GM21526 (cell line): ENCODE results near the gene SLC41A1.
A peak's percentile ranks its signal among the peaks of the same experiment; 100 is the strongest.
"Not testable (repeated sequence)": the region's sequence is repeated elsewhere in the genome, so short reads cannot be mapped to it uniquely, and the experiment has no call there.

Experiments
- ATAC-seq: cut with Tn5 transposase; IDR thresholded peaks from one replicate; pipeline ENCODE4 v1.9.1; 2021; ENCODE audit warnings: moderate library complexity; ENCODE audit not compliant: unreplicated experiment, low FRiP score

Gene SLC41A1

DNA sequence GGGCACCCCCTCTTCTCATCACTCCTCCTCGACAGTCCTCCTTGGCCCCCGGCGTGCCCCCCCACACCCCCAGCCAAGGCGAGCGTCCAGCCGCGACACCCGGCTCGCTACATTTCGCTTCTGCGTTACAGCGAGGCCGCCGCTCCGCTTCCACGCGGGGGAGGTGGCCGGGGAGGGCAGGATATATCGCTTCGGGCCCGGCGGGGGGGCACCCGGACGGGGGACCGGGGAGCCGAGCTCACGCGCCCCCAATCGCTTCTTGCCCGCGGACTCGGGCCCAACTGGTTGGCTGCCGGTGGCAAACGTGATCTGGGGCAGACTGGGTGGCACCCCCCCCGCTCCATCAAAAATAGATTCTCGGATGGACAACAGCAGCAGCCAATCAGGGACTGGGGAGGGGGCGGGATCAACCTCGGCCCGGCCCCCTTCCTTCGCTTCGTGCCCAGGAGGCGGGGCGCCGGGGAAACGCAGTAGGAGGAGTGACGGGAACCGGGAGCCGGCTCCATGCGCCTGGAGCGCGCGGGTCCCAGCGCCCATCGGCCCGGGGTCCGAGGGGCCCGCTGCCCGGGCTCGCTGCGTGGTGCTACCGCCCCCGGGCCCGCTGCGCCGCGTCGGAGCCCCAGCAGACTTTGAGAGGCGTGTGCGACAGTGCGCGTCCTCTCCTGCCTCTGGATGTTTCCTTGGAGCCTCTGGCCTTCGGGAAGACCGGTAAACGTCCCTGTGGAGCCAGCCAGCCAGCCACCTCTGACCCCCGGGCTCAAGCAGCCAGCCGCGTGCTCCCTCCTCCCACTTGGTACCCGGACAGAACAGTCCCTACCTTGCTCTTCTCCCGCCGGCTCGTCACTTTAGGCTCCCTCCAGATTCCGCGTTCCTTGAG lies at the start of gene SLC41A1:
Gene SLC41A1, minus strand, starts transcription at position 321 of the 877 bp plus-strand sequence. CDS start 2,757 bp downstream, outside the sequence.
- peak; percentile 87 for ATAC-seq

DNA sequence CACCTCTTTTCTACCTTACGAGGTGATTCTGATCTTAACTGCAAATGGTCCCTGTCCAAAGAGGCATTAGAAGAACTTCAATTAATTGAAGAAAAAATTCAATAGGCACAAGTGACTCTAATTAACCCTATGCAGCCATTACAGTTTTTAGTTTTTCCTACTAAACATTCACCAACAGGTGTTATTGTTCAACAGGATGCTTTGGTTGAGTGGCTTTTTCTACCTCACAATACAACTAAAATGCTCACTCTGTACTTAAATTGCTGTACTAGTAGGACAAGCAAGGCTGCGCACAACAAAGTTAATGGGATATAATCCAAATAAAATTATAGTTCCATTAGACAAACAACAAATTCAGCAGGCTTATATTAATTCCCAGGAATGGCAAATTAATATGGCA lies 48.5 kb upstream of the SLC41A1 start:
- no peak for ATAC-seq

DNA sequence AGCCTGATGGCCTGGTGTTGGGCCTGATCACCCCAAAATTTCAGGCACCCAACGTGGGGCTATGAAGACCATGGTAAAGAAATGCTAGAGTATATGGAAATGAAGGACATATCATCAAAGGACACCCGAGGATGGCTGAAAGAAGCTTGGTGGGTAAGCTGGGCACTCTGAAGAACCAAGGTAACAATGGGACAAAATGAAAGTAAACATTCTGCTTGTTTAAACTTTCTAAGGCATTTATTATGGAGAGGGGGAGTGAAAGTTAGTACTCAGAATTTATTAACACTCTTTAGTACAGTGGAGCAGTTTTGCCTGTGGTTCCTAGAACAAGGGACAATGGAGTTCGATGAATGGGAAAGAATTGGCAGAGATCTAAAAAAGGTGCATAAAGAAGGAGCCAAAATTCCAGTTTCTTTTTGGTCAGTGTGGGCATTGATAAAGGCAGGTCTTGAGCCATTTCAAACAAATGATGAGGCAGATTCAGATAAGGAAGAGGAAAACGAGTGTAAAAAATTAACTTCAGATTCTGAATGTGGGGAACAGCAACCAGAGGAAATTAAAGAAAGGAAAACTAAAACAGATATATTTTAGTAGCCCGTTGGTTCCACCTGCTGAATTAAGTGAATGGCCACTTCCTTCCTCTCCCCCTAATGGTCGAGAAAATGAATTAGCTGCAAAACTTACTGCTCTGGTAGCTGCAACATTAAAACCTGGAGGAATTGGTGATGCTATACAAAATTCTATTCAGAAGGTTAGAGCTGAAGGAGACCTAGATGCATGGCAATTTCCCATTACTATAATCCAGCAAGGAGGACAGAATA lies 45.4 kb upstream of the SLC41A1 start:
- no peak for ATAC-seq

DNA sequence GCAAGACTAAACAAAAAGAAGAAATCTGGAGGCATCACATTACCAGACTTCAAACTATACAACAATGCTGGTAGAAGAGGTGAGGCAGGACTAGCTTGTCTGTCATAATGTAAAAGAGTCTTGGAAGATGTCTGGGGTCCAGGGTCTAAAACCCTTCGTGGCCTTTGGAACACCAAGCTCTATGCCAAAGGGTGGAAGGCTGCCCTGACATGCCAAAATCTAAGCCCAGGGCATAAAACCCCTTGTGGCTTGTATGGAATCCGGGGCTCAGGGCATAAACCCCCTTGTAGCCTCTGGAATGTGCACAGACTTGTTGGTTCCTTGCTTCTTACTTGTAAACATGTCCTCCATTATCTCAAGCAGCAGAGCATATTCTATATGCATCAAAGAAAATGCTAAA lies 44.5 kb upstream of the SLC41A1 start:
- not testable (repeated sequence) for ATAC-seq

DNA sequence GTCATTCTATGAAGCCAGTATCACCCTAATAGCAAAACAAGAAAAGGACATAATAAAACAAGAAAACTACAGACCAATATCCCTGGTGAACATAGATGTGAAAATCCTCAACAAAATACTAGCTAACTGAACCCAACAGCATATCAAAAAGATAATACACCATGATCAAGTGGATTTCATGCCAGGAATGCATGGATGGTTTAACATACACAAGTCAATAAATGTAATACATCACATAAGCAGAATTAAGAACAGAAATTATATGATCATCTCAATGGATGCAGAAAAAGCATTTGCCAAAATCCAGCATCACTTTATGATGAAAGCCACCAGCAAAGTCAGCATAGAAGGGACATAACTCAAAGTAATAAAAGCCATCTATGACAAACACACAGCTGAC lies 43.4 kb upstream of the SLC41A1 start:
- ATAC-seq, result no peak

DNA sequence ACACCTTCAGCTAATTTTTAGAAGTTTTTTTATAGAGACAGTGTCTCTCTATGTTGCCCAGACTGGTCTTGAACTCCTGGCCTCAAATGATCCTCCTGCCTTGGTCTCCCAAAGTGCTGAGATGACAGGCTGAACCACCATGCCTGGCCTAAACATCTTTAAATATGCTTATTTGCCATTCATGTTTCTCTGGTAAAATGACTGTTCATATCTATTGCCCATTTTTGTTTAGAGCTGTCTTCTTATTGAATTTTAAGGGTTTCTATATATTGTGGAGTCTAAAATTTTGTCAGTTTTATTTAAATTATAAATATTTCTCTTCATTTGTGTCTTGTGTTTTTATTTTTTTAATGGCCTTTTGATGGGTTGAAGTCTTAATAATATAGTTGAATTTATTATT lies 40.0 kb upstream of the SLC41A1 start:
- no peak for ATAC-seq

DNA sequence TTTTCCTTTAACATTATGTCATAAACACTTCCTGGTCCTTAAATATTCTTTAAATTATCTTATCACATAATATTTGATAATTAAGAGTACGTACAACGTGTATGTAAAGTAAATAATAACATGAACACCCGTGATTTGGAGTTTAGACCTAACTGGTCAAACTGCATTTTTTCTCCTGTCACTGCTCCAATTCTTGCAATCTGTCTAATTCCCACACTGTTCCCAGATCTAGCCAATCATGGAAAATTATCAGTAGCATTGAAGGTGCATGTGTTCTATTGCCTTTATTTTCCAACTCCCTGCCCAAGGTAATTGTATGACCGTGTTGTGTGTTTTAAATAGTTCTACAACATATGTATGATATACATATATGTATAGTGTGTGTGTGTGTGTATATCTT lies 39.0 kb upstream of the SLC41A1 start:
- ATAC-seq, result no peak

DNA sequence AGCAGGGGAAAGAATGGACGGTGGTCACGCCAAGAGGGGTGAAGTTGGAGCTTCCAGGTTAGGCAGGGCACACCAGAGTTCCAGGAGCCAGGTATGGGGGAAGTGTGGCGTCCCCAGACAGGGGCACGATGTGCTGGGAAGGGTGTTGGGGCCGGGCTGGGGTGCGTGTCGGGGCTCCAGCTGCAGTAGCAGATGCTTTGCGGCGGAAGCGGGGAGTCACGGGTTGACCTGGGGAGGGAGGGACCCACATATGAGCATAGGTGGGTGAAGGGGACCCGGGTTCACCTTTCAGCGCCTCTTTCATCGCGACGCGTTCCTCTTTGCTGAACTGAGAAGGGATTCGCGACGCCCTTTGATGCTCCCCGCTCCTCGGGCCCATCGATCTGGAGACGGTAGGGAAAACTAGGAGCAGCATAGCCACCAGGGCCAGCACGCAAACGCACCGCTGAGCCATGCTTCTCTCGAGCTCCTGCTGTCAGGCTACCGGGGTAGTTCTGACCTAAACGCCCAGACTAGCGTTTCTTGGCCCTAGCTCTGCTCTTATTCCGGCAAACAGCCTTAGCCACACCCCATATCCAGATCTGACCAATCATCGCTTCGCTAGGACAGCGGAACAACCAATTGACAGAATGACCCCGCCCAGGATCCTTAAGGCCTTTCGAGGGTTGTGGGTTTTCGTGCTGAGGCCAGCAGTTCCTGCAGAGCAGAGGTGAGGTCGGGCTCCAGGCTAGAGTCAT lies 36.8 kb upstream of the SLC41A1 start, which contains the start of gene PM20D1:
Gene PM20D1, minus strand, starts transcription at position 514 of the 737 bp plus-strand sequence. Its CDS starts 60 bp downstream, at position 454.
- peak; percentile 91 for ATAC-seq

DNA sequence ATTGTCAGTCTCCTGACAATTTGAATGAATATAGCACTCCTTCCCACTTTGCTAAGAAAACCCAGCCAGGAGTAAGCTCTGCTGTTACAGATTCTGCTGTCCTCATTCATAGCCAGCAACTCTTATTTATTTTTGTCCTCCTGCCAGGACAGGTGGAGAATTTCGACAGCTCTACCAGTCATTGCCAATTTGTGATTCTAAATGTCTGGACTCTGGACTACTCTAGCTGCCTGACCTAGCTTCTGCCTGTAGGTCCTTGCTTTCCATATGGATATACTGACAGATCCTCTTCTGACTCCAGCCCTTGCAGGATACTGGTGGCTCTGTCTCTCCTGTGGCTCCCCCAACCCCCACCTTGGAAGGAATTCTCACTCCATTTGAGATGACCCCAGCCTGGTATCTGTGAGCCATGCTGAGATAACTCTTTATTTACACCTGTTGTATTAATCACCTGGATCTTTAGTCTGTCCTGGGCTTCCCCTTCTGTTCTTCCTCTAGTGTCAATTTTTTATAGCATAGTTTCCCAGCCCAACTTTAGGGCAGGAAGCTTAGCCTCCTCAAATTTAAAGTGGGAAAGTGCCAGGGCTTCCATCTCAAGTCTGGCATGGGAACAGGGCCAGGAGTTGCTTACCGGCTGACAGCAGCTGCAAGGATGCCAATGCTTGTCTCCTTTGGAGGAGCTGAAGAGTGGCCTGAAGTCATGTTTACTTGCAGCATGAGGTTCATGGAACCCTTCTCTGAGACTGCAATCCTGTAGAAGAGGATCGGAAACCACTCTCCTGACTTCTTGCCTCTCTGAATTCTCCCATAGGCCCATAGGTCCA lies 30.2 kb upstream of the SLC41A1 start:
- ATAC-seq, result no peak

DNA sequence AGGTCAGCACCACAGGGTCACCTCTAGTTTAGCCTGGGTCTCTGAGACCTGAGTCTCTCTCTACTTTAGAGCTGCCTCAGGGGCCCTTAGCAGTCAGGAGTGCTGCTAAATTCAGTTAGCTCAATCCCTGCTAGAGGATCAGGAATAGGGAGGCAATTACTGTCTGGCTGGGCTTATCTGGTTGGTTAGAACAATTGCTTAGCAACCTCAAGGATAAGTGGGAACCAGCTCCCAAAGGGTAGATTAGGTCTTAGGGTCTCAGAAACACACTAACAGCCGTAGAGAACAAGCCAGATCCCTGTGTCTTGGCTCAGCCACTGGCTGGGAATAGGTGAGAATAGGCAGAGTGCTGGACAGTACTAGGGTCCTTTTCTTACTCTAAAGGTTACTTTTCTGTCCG lies 29.2 kb upstream of the SLC41A1 start:
- no peak for ATAC-seq

DNA sequence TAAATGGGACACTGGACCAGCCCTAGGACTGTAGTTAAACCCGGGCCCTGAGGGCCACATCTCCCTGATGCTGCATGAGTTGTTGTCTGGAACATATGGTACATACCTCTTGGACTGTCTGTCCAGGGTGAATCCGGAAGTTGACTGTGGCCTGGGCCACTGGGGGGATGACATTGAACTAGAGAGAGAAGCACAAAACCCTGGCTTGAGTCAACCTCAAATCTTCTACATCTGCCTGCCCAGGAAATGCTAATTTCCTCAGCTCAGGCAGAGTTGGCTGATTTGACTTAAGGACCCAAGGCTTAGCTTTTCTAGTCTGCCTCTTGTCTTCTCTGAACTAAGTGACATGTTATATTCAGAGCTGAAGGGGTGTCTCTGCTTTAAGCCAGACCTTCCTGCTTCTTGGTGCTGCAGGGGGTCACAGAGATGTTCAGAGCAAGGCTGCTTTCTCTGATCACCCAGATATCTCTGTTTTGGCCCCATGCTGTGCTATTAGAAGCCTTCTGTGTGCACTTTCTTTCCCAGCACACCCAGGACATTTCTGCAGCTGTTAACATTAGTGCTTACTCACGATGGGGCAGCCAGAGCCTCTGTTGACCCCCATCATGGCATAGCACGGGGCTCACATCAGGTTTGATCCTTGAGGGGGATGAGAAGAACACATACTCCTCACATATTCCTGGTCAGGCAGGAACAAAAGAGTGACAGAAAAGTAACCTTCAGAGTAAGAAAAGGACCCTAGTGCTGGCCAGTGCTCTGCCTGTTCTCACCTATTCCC lies 27.3 kb upstream of the SLC41A1 start:
- ATAC-seq, result no peak

DNA sequence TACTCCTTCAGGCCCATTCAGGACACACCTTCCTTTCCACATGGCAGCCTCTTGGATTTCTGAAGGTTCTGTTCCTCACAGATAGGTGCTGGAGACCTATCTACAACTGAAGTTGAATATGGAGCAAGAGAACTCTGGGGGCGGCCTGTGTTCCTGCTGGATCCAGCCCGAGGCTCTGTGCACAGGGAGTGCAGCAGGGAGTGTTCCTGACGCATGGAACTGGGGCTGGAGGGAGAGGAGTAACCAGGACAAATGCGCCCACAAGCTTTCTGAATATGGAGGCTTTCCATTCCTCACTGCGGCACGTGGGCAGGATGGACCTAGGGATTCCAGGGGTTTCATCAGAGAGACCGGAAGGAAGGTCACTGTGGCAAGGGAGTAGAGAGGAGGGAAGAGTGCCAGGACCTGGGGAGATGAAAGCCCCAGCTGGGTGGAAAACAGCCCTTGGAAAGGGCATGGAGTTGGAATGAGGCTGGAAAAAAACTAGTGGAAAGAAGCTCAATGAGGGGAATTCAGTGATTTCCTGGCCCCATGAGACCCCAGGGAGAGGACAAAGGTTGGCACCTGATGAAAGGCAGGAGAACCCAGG lies 24.5 kb upstream of the SLC41A1 start:
- ATAC-seq, result no peak

DNA sequence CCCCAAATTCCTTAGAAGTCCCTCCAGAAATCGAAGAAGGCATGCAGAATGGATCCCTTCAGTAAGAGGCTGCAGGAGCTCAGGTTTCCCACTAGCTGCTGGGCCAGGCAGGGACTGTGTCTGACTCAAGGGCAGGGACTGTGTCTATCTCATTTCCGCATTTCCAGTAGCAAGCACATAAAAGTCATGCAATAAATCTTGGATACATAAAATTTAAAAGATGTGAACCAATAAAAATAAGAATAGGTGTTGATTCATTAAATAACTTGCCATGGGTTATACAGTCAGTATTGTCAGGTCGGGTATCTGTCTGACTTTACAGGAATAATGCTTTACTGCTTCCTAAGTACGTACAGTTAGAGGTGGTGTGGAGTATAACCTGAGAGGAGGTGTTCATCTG lies 21.8 kb upstream of the SLC41A1 start:
- ATAC-seq, result no peak

DNA sequence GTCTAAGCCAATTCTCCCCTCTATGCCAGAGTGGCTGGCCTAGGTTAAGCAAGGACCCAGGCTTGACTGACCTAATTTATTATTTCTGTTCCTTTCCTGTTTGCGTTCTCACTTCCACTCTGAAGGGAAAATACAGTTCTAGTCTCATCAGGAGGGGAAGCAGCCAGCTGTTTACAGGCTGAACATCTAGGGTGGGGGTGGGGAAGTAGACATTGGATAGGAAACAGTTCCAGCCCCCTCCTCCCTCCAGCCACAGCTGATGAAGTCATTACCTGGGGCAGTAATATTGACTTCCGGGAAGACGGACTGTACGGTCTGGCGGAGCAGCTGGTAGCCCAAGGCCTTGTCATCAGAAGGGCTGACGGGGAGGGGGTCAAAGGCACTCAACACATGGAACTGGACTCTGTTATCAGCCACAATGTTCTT lies 19.3 kb upstream of the SLC41A1 start:
- ATAC-seq, result no peak

DNA sequence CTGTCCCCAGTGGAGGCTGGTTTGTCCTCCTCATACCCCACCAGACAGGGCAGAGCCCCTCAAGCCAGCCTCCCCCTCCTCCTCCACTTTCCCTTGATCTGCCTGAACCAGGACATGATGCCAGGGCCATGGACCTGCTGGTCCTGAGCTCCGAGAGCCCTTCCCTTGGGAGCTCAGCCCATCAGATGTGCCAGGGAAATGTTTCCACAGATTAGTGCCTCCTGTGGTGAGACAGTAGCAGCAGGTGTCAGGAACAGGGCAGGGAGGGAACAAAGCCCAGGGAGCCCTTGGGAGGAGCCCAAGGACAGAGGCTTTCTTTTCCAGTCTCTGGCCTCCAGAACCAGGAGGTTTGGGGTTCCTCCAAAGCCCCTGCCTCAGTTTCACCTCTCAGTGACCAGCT lies 14.6 kb upstream of the SLC41A1 start:
- no peak for ATAC-seq

DNA sequence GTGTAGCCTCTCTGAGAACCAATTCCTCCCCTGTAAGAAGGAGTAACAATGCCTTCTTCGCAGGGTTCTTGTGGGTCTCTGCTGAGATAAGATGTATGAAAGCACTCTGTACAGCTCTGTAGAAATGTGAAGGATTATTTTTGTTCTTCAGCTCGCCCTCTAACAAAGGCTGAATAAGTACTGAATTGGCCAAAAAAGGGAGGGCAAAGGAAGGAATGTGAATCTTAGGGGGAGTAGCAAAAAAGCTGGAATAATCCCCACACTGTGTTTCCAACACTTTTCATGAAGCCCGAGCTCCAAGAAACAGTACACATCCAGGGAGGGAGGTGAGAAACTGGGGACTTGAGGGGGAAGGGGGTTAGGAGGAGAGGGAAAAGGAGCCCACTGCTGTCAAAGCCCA lies 14.0 kb upstream of the SLC41A1 start:
- ATAC-seq, result no peak

DNA sequence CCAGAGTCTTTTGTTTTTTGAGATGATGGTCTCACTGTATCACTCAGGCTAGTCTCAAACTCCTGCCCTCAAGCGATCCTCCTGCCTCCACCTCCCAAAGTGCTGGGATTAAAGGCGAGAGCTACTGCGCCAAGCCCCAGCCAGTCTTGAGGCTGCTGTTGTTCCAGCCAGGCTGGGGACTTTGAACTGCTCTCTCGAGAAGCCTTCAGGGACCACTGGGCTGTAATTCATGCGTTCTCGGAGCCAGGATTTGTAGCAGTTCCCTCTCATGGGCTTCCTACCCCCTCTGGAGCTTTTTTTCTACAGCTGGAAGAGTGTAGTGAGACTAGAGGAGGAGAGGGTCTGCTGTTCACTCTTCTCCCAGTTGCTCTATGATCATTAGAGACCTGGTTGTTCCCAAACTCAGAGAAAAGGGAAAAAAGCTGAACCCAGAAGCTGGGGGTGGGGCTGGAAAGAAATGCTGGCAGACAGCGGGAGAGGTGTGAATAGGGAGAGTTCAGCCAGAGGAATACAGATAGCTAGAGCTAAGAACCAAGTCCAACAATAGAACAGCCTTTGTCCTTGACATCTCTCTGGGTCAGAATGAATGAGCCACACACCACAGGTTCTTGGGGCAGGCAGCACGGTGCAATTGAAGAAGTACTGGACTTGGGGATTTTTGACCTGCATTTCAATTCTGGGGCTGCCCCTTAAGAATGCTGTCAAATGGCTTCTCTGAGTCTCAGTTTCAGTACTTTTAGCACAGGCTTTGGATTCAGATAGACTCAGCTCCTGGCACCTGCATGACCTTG lies 13.2 kb upstream of the SLC41A1 start:
- ATAC-seq, result no peak

DNA sequence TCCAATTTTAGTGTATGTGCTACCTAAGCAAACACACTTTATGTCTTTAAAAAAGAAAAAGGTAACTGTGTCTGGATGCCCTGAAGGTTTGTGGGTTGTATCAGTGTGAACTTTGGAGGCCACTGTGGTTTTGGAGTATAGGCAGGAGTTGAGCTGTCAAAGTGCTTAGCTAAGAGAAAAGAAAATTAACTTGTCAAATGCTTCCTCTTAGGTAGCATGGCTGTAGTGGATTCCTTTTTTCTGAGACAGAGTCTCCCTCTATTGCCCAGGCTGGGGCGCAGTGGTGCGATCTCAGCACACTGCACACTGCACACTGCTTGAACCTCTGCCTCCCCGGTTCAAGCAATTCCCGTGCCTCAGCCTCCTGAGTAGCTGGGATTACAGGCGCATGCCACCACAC lies 11.2 kb upstream of the SLC41A1 start:
- ATAC-seq, result no peak
